Gastroesophageal sphincter (tissue), 4 donors: ENCODE measurements around the gene DPP6. TPM values are rescaled to one million over a fixed set of nuclear protein-coding genes. Genes with fewer than 3 reads are reported as not detected.

Experiments
- ATAC-seq: fragments of 150-250 bp; one replicate; pipeline ENCODE4 v1.9.1; 2016; ENCODE audit warnings: mild to moderate bottlenecking, moderate library complexity
- H3K27ac ChIP-seq, 4 donors: fragments of 200-600 bp; sonication (generic) in 3 of 4; 1 replicate in 3 of 4; 2 replicates in 1 of 4; pipeline ENCODE4 v1.5.1; 2016 to 2019
- H3K27me3 ChIP-seq: fragments of 200-600 bp; sonication (generic); one replicate; pipeline ENCODE4 v1.5.1; 2019
- H3K36me3 ChIP-seq, 2 donors: fragments of 200-600 bp; sonication (generic); one replicate each; pipeline ENCODE4 v1.5.1; 2019; ENCODE audit warnings: control low read depth in 1 of 2
- H3K4me1 ChIP-seq, 3 donors: fragments of 200-600 bp; sonication (generic); 1 replicate in 2 of 3; 2 replicates in 1 of 3; pipeline ENCODE4 v1.5.1; 2016 to 2019; ENCODE audit warnings: control low read depth in 2 of 3
- H3K4me3 ChIP-seq, 2 donors: fragments of 200-600 bp; sonication (generic); one replicate each; pipeline ENCODE4 v1.5.1; 2019; ENCODE audit warnings: mild to moderate bottlenecking in 1 of 2, moderate library complexity in 1 of 2
- H3K9me3 ChIP-seq, 3 donors: fragments of 200-600 bp; sonication (generic); one replicate each; pipeline ENCODE4 v1.5.1; 2017 to 2019; ENCODE audit warnings: control low read depth in 2 of 3
- CTCF ChIP-seq, 4 experiments: fragments of 200-600 bp in 2 of 4; fragments of 450-650 bp in 2 of 4; sonication (generic) in 1 of 4; IDR thresholded peaks; one replicate each; pipeline ENCODE4 v1.5.1; 2017 to 2019; ENCODE audit warnings: antibody characterized with exemption in 4 of 4, mild to moderate bottlenecking in 2 of 4, moderate library complexity in 2 of 4
- EP300 ChIP-seq: sonication (generic); formaldehyde crosslinking; IDR thresholded peaks from one replicate; pipeline ENCODE4 v1.6.1; 2017; ENCODE audit warnings: antibody characterized with exemption, mild to moderate bottlenecking
- POLR2A ChIP-seq, 2 donors: fragments of 450-650 bp; IDR thresholded peaks; one replicate each; pipeline ENCODE4 v1.6.1; 2017; ENCODE audit warnings: antibody characterized with exemption in 2 of 2, mild to moderate bottlenecking in 2 of 2, moderate library complexity in 1 of 2
- POLR2AphosphoS5 ChIP-seq: sonication (generic); formaldehyde crosslinking; IDR thresholded peaks from one replicate; pipeline ENCODE4 v1.6.1; 2017; ENCODE audit warnings: antibody characterized with exemption
- WGBS, 2 donors: methylation state at CpG; one replicate each; pipeline ENCODE4 v1.1.5; 2018; ENCODE audit warnings: low coverage in 1 of 2; 5-methylcytosine and 5-hydroxymethylcytosine counted together
- total RNA-seq, 4 donors: library from RNA; depleted of rRNA; stranded (reverse); fragments of >200 nt; gene quantifications; one replicate each; pipeline ENCODE4 v1.1.0, GENCODE V29; 2016

DPP6 gene
- total RNA-seq, 4 donors from 2014 or later: 14.3 to 40.0 (median 23.1) TPM

GRCh38 chr7:154438571-154439367 lies 386.6 kb downstream of the DPP6 start:
- Histone ChIP-seq H3K4me3 (no peak overlapping the region), H3K27me3 (no peaks in the 10 kb centered on the region), H3K4me1 (no peaks in the 10 kb centered on the region), H3K27ac (no peak overlapping the region), H3K36me3 (no peaks in the 10 kb centered on the region), H3K9me3 (no peaks in the 10 kb centered on the region)
- TF ChIP-seq POLR2A (IDR thresholded peaks at IDR 0.05): no peak
- no peak for TF ChIP-seq CTCF (IDR thresholded peaks at IDR 0.05)
- TF ChIP-seq EP300: no peak
- TF ChIP-seq POLR2AphosphoS5: no peak
- WGBS, 2 donors: 60 to 69% methylated on average over 3 to 6 of the region's 7 CpGs
- ATAC-seq: no peak

GRCh38 chr7:154440058-154440457 lies 387.9 kb downstream of the DPP6 start:
- H3K27ac ChIP-seq: no peak overlapping the region
- no peak overlapping the region for H3K4me3 ChIP-seq
- WGBS, 2 donors: 80 to 85% methylated on average over 6 to 9 of the region's 9 CpGs
- no peaks in the 10 kb centered on the region for H3K36me3 ChIP-seq
- H3K9me3 ChIP-seq: no peaks in the 10 kb centered on the region
- TF ChIP-seq POLR2A (IDR thresholded peaks at IDR 0.05) (no peak), EP300 (no peak), CTCF (IDR thresholded peaks at IDR 0.05) (no peak), POLR2AphosphoS5 (no peak)
- H3K4me1 ChIP-seq: no peaks in the 10 kb centered on the region
- H3K27me3 ChIP-seq: no peaks in the 10 kb centered on the region
- no peak for ATAC-seq

GRCh38 chr7:154440651-154441050 lies 388.5 kb downstream of the DPP6 start:
- no peak overlapping the region for H3K27ac ChIP-seq
- TF ChIP-seq CTCF (IDR thresholded peaks at IDR 0.05): no peak
- TF ChIP-seq POLR2A (IDR thresholded peaks at IDR 0.05): no peak
- no peak for TF ChIP-seq POLR2AphosphoS5
- no peak for TF ChIP-seq EP300
- H3K9me3 ChIP-seq: no peaks in the 10 kb centered on the region
- no peaks in the 10 kb centered on the region for H3K36me3 ChIP-seq
- H3K27me3 ChIP-seq: no peaks in the 10 kb centered on the region
- no peak overlapping the region for H3K4me3 ChIP-seq
- ATAC-seq: no peak
- no peaks in the 10 kb centered on the region for H3K4me1 ChIP-seq
- WGBS, 2 donors: 80% methylated on average over 3 of the region's 5 CpGs; no CpG with 5 or more reads in 1 of the 2 donors

- no peak for TF ChIP-seq CTCF (IDR thresholded peaks at IDR 0.05)
- TF ChIP-seq POLR2AphosphoS5: no peak
- TF ChIP-seq EP300: no peak
- no peak for TF ChIP-seq POLR2A (IDR thresholded peaks at IDR 0.05)
- no peaks in the 10 kb centered on the region for H3K36me3 ChIP-seq
- no peak overlapping the region for H3K27ac ChIP-seq
- no peaks in the 10 kb centered on the region for H3K27me3 ChIP-seq
- no peaks in the 10 kb centered on the region for H3K4me1 ChIP-seq
- WGBS, 2 donors: 29 to 40% methylated on average over 6 of the region's 6 CpGs
- H3K9me3 ChIP-seq: no peaks in the 10 kb centered on the region
- H3K4me3 ChIP-seq: no peak overlapping the region
- ATAC-seq: no peak
Observed at GRCh38 chr7:154441811-154442210, 389.6 kb downstream of the DPP6 start.

- no peaks in the 10 kb centered on the region for H3K4me1 ChIP-seq
- ATAC-seq: no peak
- H3K27ac ChIP-seq: no peak overlapping the region
- H3K27me3 ChIP-seq: no peaks in the 10 kb centered on the region
- no peak overlapping the region for H3K4me3 ChIP-seq
- 67 to 100% methylated on average over 1 to 2 of the region's 2 CpGs for WGBS, 2 donors
- TF ChIP-seq EP300 (no peak), CTCF (IDR thresholded peaks at IDR 0.05) (no peak), POLR2AphosphoS5 (no peak), POLR2A (IDR thresholded peaks at IDR 0.05) (no peak)
- H3K36me3 ChIP-seq: no peaks in the 10 kb centered on the region
- H3K9me3 ChIP-seq: no peaks in the 10 kb centered on the region
Observed at GRCh38 chr7:154442939-154443338, 390.7 kb downstream of the DPP6 start.
